GM18870 (cell line): ENCODE measurements around the gene SLC22A14.
"Not testable (repeated sequence)": the region's sequence is repeated elsewhere in the genome, so short reads cannot be mapped to it uniquely, and the experiment has no call there.

Experiments
- ATAC-seq: cut with Tn5 transposase; IDR thresholded peaks from one replicate; pipeline ENCODE4 v1.9.1; 2021; ENCODE audit warnings: moderate library complexity; ENCODE audit not compliant: unreplicated experiment

SLC22A14 gene

DNA sequence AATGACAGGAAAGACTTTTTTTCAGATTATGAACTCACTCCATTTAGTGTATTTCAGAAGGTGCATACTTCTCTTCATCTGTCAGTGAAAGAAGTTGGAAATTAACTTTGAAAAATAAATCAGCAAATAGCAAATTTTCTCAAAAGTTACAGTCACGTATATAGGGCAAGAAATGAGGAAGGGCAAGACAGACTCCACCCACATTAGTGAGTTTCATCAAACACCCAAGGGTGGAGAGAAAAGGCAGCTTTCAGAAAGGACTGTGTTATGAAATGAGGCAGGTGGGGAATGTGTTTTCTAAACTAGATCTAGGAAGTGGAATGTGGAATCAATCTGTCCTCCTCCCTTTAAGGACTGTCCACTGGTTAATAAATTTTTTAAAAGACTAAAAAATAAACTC lies 13.6 kb upstream of the SLC22A14 start:
- ATAC-seq = no peak

GRCh38 chr3:38270606-38271005 lies 11.5 kb upstream of the SLC22A14 start:
- no peak for ATAC-seq

DNA sequence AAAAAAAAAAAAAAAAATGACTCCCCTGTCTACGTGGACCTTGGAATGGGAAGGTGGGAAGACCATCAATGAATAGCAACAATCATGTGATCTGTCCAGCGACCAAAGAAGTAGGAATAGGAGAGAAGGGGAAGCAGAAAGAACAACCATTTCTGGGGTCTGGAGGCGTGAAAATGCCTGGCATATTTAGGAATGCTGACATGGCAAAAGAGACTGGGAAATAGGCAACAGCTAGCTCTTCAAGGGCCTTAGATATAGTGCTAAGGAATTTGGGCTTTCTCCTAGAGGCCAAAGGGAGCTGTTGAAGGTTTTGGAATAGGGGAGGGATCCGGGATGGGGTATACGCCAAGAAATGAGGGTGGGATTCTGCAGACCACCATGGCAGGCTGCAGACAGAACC lies 10.5 kb upstream of the SLC22A14 start:
- no peak for ATAC-seq

DNA sequence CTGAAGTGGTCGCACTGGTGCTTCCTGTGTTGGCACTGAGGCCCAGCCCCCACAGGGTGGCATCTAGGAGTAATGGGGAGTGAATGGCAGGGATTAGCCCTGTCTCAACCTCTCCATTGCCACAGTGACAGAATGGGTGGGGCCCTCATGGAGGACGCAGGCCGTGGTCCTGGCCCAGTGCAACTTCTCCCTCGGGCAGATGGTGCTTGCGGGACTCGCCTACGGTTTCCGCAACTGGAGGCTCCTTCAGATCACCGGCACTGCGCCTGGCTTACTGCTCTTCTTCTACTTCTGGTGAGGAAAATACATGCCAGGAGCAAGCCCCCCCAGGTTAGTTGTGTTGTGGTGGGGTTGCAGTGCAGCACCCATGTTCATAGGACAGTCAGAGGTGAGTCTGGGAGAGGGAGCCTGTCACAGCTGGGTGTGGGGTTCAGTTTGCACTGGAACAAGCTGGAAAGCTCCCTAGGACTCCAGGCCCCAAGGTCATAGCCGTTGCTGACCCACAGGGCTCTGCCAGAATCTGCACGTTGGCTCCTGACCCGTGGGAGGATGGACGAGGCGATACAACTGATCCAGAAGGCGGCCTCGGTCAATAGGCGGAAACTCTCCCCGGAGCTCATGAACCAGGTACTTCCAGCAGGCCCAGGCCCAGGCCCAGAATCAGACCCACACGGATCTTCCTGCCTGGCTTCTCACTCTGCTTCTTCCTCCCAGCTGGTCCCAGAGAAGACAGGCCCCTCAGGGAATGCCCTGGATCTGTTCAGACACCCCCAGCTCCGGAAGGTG lies 7.0 kb upstream of the SLC22A14 start:
- ATAC-seq = no peak

DNA sequence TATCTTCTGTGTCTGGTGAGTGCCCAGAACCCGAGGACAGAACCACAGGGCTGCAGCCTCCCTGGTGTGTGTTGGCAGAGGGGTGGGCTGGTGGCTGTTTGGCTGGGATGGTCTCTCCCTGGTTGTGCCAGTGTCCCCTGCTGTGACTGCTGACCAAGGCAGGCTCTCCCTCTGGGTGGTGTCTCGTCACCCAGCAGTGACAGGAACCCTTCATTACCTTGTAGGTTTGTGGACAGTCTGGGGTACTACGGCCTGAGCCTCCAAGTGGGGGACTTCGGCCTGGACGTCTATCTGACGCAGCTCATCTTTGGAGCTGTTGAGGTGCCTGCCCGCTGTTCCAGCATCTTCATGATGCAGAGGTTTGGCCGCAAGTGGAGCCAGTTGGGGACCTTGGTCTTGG lies 6.4 kb upstream of the SLC22A14 start:
- ATAC-seq = no peak

DNA sequence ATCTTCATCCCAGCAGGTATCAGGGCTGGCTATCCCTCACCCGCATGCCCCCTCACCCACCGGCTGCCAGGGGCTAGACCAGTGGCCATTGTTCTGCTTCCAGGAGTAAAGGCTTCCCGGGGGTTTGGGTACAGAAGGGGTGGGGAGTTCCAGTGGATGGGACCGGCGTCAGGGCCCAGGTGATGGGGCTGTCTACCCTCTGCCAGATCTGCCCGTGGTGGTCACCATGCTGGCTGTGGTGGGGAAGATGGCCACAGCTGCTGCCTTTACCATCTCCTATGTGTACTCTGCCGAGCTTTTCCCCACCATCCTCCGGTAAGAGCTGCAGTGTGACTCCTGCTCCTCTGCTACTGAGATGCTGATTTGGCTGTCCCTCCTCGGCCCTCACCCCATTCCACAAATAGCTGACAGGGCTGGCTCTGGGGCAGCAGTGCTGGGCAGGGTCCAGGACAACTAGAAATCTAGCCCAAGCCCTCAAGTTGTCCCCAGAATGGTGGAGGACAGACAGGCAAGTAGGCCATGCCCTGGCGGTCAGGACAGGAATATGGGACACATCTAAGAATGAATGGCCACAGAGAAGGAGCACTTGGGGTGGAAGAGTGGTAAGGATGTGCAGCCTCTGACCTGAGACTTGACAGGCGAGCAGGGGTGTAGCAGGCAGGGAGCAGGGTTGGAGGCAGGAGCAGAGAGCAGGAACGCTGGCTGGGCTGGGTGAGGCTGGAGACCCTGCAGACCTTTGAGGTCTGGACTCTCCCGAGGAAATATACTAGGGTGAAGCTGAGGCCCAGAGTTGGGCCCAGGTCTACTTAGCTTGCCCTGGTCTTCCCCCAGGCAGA lies 5.8 kb upstream of the SLC22A14 start:
- no peak for ATAC-seq

GRCh38 chr3:38276917-38277630 lies 5.0 kb upstream of the SLC22A14 start:
- ATAC-seq = no peak

GRCh38 chr3:38278841-38279240 lies 3.3 kb upstream of the SLC22A14 start:
- ATAC-seq = no peak

GRCh38 chr3:38283810-38284755 lies 2.0 kb downstream of the SLC22A14 start:
- no peak for ATAC-seq

DNA sequence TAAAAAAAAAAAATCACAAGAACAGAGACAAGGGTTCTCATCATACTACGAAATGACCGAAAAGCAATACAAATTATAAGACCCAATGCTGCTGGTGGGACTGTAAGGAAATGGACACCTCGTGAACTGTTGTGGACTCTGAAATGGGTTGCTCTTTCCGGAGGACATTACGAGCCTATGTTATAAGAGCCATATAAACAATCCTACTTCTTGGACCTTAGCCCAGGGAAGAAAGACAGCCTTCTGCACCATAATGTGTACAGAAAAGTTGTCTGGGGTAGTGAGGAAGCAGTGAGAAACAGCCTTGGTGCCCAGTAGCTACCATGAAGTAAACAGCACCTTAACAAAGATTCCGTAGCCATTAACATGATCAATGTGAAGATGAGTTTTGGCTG lies 2.7 kb downstream of the SLC22A14 start:
- no peak for ATAC-seq

DNA sequence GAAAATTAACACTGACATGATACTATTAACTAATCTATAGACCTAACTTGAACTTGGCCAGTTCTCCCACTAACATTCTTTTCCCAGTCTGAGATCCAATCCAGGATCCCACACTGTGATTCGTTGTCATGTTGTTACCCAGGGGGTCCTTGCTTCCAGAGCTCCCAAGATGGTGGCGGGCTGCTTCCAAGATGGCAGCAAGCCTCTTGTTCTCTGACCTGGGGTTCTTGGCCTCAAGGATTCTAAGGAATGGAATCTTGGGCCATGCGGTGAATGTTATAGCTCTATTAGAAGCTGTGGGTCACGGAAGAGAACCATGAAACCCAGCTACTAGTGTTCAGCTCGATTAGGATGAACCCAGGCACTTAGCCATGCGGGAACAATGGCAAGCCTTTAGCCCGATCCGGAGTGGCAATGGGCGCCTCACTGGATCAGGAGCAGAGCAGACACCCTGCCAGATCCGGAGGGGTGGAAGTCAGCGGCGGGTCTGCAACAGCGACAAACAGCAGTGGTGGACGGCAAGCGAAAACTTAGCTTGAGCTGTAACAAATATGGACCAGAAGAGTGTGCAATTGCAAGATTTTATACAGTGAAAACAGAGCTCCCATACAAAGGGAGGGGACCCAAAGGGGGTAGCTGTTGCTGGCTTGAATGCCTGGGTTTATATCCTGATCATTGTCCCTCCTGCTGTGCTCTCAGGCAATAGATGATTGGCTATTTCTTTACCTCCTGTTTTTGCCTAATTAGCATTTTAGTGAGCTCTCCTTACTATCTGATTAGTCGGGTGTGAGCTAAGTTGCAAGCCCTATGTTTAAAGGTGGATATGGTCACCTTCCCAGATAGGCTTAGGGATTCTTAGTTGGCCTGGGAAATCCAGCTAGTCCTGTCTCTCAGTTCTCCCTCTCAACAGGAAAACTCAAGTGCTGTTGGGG lies 7.5 kb downstream of the SLC22A14 start:
- not testable (repeated sequence) for ATAC-seq

- ATAC-seq = not testable (repeated sequence)
Observed at GRCh38 chr3:38297053-38297452, 15.0 kb downstream of the SLC22A14 start.

GRCh38 chr3:38297537-38297936 lies 15.4 kb downstream of the SLC22A14 start:
- ATAC-seq = no peak

DNA sequence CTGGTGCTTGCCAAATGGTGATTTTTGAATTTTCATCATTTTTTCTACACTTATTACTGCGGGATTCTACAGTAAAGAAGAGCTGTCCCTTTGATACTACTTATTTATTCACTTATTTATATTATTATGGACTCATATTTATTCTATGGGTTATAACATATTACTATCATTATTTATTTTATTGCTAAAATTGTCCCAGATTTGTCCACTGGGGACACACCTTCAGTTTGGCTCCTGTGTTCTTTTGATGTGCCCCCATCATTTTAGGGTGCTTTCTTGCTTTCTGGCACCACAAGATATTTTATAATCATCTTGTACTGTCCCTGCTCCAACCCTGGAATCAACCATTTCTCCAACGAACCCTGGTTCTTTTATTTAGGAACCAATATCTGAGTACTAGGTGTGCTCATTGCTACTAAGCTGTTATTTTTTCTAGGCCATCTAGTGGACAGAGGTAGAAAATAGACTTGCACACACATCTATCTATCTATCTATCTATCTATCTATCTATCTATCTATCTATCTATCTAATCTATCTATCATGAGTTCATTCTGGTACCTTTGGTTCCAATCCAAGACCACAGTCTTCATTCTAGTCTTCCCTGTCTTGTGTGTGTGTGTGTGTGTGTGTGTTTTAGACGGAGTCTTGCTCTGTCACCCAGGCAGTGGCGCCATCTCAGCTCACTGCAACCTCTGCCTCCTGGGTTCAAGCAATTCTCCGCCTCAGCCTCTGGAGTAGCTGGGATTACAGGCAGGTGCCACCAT lies 16.0 kb downstream of the SLC22A14 start:
- no peak for ATAC-seq

GRCh38 chr3:38306941-38307340 lies 24.8 kb downstream of the SLC22A14 start:
- no peak for ATAC-seq

DNA sequence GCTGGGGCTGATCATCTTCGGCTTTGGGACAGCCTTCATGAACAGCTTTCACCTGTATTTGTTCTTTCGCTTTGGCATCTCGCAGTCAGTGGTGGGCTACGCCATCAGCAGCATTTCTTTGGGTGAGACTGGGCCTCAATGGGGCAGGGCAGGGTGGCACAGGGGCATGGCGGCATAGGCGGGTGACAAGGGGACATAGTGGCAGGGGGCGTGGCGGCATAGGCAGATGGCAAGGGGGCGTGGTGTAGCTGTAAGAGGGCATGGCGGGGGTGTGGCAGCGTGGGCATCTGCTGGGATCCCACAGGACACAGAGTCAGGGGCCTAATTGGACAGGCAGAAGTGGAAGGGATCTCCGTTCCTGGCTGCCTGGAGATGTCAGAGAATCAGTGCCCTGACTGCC lies 25.5 kb downstream of the SLC22A14 start:
- ATAC-seq = no peak

DNA sequence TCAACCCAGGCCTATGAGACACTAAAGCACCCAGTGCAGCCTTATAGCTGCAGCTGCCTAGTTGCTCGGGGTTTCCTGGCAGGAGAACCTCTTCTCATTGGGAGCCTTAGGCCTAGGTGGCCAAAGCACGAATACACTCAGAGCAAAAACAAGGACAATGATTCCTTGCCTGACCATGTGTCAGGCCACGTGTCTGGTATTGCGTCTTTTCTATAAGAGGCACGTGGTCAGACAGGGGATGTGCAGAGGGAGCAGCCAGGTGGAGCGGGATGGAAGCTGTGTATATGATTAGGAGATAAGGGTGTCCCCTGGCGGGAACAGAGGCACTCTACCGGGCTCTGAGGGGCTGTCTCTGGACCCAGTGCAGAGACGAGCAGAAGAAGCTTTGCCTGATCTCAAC lies 26.4 kb downstream of the SLC22A14 start:
- ATAC-seq = no peak

DNA sequence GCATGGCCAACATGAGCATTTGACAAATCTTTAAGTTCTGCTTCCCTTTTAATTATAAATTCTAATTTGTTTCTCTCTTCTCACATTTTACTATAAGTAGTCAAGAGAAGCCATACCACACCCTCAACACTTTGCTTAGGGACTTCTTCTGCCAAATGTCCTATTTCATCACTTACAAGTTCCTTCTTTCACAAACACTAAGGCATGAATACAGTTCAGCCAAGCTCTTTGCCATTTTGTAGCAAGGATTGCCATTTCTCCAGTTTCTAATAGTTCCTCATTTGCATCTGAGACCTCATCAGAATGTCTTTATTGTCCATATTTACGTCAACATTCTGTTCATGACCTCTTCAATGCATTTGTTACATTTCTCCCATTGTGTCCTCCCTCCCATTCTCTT lies 29.4 kb downstream of the SLC22A14 start:
- ATAC-seq = no peak

DNA sequence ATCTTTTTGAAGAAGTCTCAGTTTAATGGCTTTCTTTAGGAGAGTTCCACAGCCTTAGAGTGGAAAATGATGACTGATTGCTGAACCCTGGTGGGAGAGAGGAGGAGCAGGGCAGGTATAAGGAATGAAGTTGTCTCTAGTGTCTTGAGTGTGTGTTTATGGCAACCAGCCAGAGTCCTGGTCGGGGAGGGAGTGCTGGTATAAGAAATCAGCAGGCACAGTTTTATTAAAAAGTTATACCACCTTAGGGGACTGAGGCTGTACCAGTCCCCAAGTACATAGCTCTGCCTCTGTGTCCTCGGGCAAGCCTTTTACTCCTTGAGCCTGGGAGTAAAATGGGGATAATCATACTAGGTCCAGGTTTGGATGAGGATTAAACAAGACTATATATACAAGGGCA lies 29.8 kb downstream of the SLC22A14 start:
- ATAC-seq = no peak
